B cell (primary cell): ENCODE data around the gene RAB5B. TPM values are rescaled to one million over a fixed set of nuclear protein-coding genes. Genes with fewer than 3 reads are reported as not detected.

Experiments
- ATAC-seq: fragments of 200-7000 bp; cut with Tn5 transposase; one replicate; pipeline ENCODE4 v1.10.0; 2021; ENCODE audit warnings: low read depth, mild to moderate bottlenecking, moderate number of reproducible peaks, moderate library complexity
- CTCF ChIA-PET: fragments of 350-600 bp; sonication (Branson Sonifier 250); formaldehyde crosslinking; loops from one replicate; lab custom pipeline; 2021; ENCODE audit warnings: antibody characterized with exemption, inconsistent platforms; lab: Charles Lee
- POLR2A ChIA-PET: fragments of 350-600 bp; sonication (Branson Sonifier 250); formaldehyde crosslinking; loops from one replicate; lab custom pipeline; 2021; ENCODE audit warnings: antibody characterized with exemption; lab: Charles Lee
- DNase-seq: peaks from one replicate; pipeline ENCODE4 v3.0.0; 2013
- H2AFZ ChIP-seq: 2 replicates; pipeline ENCODE4 v1.6.1; 2012; ENCODE audit warnings: mild to moderate bottlenecking, low read depth, low read length; ENCODE audit not compliant: insufficient read depth, poor library complexity, severe bottlenecking
- H3K27ac ChIP-seq, 2 donors: 1 replicate in 1 of 2; 2 replicates in 1 of 2; pipeline ENCODE4 v1.5.1; 2012 to 2013; ENCODE audit warnings: low read length in 2 of 2, mild to moderate bottlenecking in 2 of 2, moderate library complexity in 1 of 2
- H3K27me3 ChIP-seq, 4 experiments: fragments of 200-600 bp in 1 of 4; sonication (generic) in 1 of 4; replicated peaks in 1 of 4; 1 replicate in 2 of 4; 2 replicates in 2 of 4; pipeline versions ENCODE4 v1.6.1 to v1.7.0; 2013 to 2016; ENCODE audit warnings: low read length in 3 of 4, mild to moderate bottlenecking in 2 of 4, mixed read lengths in 1 of 4, moderate library complexity in 1 of 4; ENCODE audit not compliant: insufficient read depth in 4 of 4, control insufficient read depth in 3 of 4; ENCODE audit errors: control extremely low read depth in 1 of 4
- H3K36me3 ChIP-seq, 2 experiments: replicated peaks in 1 of 2; 1 replicate in 1 of 2; 2 replicates in 1 of 2; pipeline versions ENCODE4 v1.6.1 to v1.7.1; 2013; ENCODE audit warnings: low read length in 1 of 2; ENCODE audit not compliant: insufficient read depth in 2 of 2, control insufficient read depth in 1 of 2; ENCODE audit errors: control extremely low read depth in 1 of 2, extremely low read depth in 1 of 2
- H3K4me1 ChIP-seq, 2 donors: fragments of 200-600 bp in 1 of 2; sonication (generic) in 1 of 2; 1 replicate in 1 of 2; 2 replicates in 1 of 2; pipeline versions ENCODE4 v1.5.1 to v1.6.1; 2013 to 2017; ENCODE audit warnings: low read length in 2 of 2; ENCODE audit not compliant: control insufficient read depth in 2 of 2, insufficient read depth in 2 of 2
- H3K4me2 ChIP-seq: replicated peaks from 2 replicates; pipeline ENCODE3; 2012; ENCODE audit warnings: mild to moderate bottlenecking, low read depth, low read length; ENCODE audit not compliant: poor library complexity, severe bottlenecking
- H3K4me3 ChIP-seq, 5 experiments: fragments of 200-600 bp in 1 of 5; sonication (generic) in 1 of 5; 1 replicate in 3 of 5; 2 replicates in 2 of 5; pipeline versions ENCODE4 v1.5.1 to v1.7.0; 2011 to 2016; ENCODE audit warnings: low read length in 4 of 5, mild to moderate bottlenecking in 4 of 5, low read depth in 2 of 5, control low read depth in 1 of 5, moderate library complexity in 1 of 5; ENCODE audit not compliant: insufficient read depth in 1 of 5; ENCODE audit errors: control extremely low read depth in 1 of 5, extremely low read depth in 1 of 5
- H3K79me2 ChIP-seq: fragments of 200-600 bp; sonication (generic); one replicate; pipeline ENCODE4 v1.6.0; 2016; ENCODE audit warnings: low read length; ENCODE audit not compliant: control insufficient read depth, insufficient read depth
- H3K9ac ChIP-seq: fragments of 200-600 bp; sonication (generic); 2 replicates; pipeline ENCODE4 v1.6.1; 2017; ENCODE audit warnings: mild to moderate bottlenecking, low read length, moderate library complexity
- H3K9me3 ChIP-seq, 3 donors: one replicate each; pipeline versions ENCODE4 v1.6.1 to v1.7.1; 2013; ENCODE audit warnings: low read length in 2 of 3; ENCODE audit not compliant: control insufficient read depth in 2 of 3, insufficient read depth in 1 of 3; ENCODE audit errors: control extremely low read depth in 1 of 3
- H4K20me1 ChIP-seq: 2 replicates; pipeline ENCODE4 v1.6.0; 2012; ENCODE audit warnings: mild to moderate bottlenecking, low read length; ENCODE audit not compliant: insufficient read depth, control insufficient read depth, poor library complexity, severe bottlenecking
- H3K27ac Mint-ChIP-seq: one replicate; pipeline ENCODE4 v1.8.0; 2021; ENCODE audit warnings: mixed read lengths
- H3K27me3 Mint-ChIP-seq: one replicate; pipeline ENCODE4 v1.8.0; 2021; ENCODE audit warnings: mixed read lengths
- H3K4me1 Mint-ChIP-seq: one replicate; pipeline ENCODE4 v1.8.0; 2021; ENCODE audit warnings: mixed read lengths
- H3K4me3 Mint-ChIP-seq: one replicate; pipeline ENCODE4 v1.8.0; 2021; ENCODE audit warnings: mixed read lengths
- H3K9me3 Mint-ChIP-seq: one replicate; pipeline ENCODE4 v1.8.0; 2022; ENCODE audit warnings: mixed read lengths; ENCODE audit not compliant: insufficient read depth
- CTCF ChIP-seq: fragments of 200-600 bp; IDR thresholded peaks from one replicate; pipeline ENCODE4 v1.8.0; 2022; ENCODE audit warnings: antibody characterized with exemption, mild to moderate bottlenecking
- EZH2 ChIP-seq: IDR thresholded peaks from 2 replicates; pipeline ENCODE4 v1.6.1; 2012; ENCODE audit warnings: borderline replicate concordance, low read depth, mild to moderate bottlenecking, moderate library complexity, low read length; ENCODE audit not compliant: insufficient read depth, poor library complexity, severe bottlenecking
- WGBS: methylation state at CpG from one replicate; pipeline ENCODE4 v1.1.5; 2013; ENCODE audit warnings: missing lambda C conversion rate; ENCODE audit not compliant: insufficient coverage; 5-methylcytosine and 5-hydroxymethylcytosine counted together
- intact Hi-C: fragments of 100-400 bp; cut with micrococcal nuclease; formaldehyde crosslinking; loops from one replicate; pipeline ENCODE4 v1.10.0; 2022
- polyA plus RNA-seq: library from polyadenylated mRNA; depleted of rRNA; stranded (reverse); fragments of >200 nt; gene quantifications from 2 replicates; pipeline ENCODE4 v1.2.3, GENCODE V29; 2012
- total RNA-seq, 2 donors: library from RNA; stranded (reverse); fragments of 120-200 nt in 1 of 2; gene quantifications; 1 replicate in 1 of 2; 2 replicates in 1 of 2; pipeline versions ENCODE4 v1.2.3 to v1.2.4, GENCODE V29; 2013 to 2022

Gene RAB5B
- total and polyA plus RNA-seq, 2 donors (not counting 1 experiment from before 2014, with no cell fraction given) = 42.1 to 111 TPM

DNA sequence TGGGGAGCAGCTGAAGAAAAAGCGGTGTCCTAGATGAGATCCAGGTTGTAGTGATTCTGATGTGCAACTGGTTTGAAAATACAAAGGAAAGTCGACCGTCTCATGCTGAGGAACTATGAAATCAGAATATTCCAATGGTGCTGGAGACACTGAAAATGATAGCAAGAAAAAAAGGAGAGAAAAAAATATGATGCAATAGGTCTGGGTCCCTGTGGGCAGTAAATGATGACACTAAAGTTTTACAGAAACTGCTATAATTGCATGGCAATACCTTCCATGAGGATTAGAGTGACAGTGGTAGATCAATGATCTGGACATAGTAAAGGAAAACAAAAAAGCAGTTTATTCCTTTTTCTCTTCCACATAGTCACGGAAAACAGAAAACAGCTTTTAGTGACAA, 48.5 kb upstream of the RAB5B start:
- Histone ChIP-seq H2AFZ (no peak overlapping the region), H3K79me2 (peaks cover 56% of the 10 kb centered on the region), H3K9me3 (no peaks in the 10 kb centered on the region), H3K9ac (no peak overlapping the region), H3K4me2 (no peak overlapping the region), H3K4me1 (peaks cover 23 to 33% of the 10 kb centered on the region in 2 donors), H3K36me3 (peaks cover 1 to 27% of the 10 kb centered on the region in 2 experiments), H4K20me1 (peaks cover 4% of the 10 kb centered on the region), H3K27me3 (no peaks in the 10 kb centered on the region), H3K27ac (peak overlapping the region in 1 of 2 donors; percentile 2), H3K4me3 (no peak overlapping the region)
- Mint-ChIP-seq H3K9me3 (no peaks in the 10 kb centered on the region), H3K4me3 (peak overlapping the region; percentile 94), H3K4me1 (peaks cover 45% of the 10 kb centered on the region), H3K27me3 (no peaks in the 10 kb centered on the region), H3K27ac (peak overlapping the region; percentile 97)
- WGBS = 87% methylated on average over 3 of the region's 4 CpGs
- intact Hi-C loops = loop anchor here (5.0 to 10.0 kb wide), 4 partner anchors 192 to 762 kb away; partner anchors contain the start of genes PTGES3, RPL41 and ZC3H10
- ChIA-PET POLR2A (no interaction called here), CTCF (interaction anchor here (0.8 to 10.3 kb wide), 15 partner anchors 8 to 236 kb away, joined by 3 to 155 read pairs (median 7); partner anchors contain the start of genes DNAJC14, ORMDL2, RAB5B and SARNP)
- no peak for TF ChIP-seq EZH2
- no peak for TF ChIP-seq CTCF
- DNase-seq (no peak), ATAC-seq (no peak)
